NCI-H2196 treated with DMSO at 0.1 percent for 48 hours (cell line): ENCODE data around the gene PHF23.

ENCODE experiments used
- DNase-seq: peaks from one replicate; lab custom pipeline; 2025; ENCODE audit not compliant: unreplicated experiment; lab: John Stamatoyannopoulos, UW

PHF23 gene

DNA sequence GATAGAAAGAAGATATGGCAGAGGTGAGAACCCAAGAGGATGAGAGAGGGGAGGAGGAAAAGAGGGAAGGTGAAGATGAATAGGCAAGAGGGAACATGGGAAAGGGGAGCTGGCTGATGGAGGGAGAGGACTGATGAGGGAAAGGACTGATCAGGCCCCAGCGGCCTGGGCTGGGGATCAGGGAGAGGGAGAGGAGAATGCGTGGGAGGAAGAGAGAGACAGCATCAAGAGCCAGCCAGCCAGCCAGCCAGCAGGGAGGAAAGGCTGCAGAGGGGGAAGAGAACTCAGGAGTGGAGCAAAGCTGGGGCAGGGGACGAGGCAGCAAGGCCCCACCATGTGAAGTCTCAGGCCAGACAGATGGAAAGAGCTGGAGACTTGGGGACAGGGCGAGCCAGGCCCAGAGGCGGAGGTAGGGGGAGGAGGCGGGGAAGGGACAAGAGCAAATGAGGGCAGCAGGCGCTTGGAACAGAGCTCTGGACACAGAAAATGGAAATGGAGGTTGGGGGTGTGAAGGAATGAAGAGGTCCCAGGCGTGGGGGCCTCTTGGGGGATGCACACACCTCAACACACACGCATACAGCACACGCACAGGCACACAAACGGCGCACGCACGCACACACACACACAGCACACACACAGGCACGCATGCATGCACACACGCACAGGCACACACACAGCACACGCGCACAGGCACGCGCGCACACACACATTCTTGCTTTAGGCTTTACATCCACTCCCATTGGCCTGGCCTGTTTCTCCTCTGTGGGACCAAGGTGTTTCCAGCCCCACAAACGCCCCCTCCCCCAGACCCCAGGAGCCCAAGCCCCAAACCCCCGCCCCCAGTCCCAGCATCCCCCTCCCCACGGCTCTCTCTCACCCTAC is 31.9 kb downstream of the PHF23 start:
- no peak for DNase-seq

DNA sequence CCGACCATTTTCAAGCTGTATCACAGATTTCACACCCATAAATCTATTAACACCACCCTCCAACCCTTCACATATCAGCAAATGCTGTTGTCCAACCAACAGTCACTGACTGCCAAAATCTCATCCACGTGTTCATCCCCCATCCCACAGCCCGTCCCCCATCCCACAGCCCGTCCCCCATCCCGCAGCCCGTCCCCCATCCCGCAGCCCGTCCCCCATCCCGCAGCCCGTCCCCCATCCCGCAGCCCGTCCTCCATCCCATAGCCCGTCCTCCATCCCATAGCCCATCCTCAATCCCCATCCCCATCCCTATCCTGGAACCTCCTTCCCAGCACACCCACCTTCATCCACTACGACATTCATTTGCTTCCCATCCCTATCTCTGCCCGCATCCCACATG is 33.7 kb downstream of the PHF23 start:
- no peak for DNase-seq

DNA sequence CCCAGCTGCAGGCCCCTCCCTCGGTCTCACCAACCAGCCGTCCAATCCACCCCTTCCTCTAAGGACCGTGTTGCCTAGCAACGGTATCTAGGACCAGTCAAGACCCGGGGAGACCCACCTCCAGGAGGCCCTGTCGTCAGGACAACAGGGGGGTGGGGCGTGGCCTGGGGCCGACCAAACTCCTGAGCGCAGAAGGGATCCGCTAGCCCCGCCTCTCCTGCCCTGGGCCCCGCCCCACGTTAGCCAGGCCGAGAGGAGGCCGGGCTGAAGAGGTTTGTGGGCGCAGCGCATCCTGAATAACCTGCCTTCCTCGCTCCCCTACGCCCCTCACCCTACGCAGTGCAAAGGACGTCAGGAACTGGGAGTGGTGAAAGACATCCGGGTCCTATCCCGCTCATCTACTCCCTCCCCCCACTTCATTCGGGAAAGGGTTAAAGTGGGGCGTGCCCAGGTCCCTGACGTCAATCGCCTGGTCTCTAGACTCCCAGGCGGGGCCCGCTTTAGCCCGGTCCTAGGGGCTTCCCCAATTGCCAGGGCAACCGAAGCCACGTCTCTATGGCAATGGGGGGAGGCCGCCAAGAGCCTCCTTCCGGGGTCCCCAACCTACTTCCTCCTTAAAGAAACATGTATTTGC is 34.3 kb downstream of the PHF23 start:
- peak; percentile 56 for DNase-seq

DNA sequence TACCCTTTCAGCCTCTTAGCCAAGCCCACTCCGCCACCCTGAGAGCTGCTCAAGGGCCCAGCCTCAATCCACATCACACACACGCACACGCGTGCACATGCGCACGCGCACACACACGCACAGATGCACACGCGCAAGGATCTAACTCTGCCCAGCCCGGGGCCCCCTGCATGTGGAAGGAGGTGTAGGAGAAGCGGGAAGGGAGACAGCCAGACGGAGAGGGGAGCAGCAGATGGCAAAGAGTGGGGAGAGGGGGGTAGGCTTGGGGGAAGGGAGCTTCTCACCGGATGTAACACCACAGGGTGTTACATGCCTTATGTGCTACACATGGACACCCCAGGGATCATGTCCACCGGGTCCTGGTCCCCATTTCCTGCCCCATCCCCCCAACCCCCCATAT is 34.9 kb downstream of the PHF23 start:
- no peak for DNase-seq

DNA sequence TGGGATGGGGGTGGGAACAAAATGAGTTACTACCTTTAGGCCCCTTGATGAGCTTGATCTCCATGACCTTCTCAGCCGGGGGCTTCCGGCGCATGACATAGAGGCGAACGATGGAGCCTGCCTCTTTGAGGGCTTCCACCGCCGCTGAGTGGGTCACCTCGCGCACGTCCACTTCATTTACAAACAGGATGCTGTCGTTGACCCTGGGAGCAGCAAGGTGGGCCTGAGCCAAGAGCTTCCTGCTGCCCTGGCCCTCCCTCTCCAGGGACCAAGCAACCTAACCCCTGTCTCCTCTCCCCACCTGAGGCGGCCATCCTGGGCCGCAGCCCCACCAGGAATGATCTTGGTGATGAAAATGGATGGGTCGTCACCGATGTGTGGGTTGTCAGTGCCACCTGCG is 35.9 kb downstream of the PHF23 start:
- no peak for DNase-seq

DNA sequence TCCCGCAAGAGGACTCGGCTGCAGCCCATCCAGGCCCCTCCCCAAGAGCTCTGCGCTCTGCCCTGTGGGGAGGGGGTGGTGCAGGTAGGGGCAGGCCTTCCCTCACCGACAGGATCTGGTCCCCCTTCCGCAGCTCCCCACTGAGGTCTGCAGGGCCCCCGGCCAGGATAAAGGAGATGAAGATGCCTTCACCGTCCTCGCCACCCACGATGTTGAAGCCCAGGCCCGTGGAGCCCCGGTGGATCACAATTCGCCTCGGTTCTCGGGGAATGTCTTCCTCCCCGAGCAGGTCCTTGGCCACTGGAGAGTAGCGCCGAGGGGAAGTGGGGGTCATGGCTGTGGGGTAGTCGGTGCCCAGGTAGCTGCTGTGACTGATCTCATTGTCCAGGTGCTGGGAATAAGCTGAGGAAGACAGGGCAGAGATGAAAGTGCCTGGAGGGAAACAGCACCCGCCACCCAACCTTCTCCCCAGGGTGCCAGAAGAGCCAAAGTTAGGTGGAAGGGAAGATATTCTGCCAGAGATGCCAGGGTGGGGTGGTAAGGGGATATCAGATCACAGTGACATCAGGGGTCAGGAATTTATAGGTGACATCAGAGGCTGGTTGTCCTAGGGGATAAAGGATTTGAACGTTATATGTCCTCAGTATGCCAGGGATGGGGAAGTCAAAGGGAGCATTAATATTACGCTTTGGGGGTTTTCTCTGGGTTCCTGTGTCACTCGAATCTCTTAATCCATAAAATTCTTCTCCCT is 42.4 kb downstream of the PHF23 start:
- DNase-seq: no peak

DNA sequence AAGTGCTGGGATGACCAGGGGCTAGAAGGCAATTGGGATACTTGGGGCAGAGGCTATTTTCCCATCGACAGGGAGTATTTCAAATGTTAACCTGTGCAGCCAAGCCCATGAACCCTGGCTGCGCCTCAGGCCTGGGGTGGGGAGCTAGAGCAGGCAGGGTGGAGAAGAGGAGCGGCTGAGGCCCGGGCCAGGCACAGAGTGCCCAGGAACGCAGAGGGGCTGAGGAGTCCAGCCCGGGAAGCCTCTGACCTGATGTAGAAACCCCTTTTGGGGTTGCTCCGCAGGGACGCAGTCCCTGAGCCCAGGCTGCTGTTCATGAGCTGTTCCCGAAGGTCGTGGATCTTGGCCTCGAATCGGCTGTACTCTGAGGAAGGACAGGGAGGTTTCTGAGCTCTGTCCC is 43.3 kb downstream of the PHF23 start:
- no peak for DNase-seq

DNA sequence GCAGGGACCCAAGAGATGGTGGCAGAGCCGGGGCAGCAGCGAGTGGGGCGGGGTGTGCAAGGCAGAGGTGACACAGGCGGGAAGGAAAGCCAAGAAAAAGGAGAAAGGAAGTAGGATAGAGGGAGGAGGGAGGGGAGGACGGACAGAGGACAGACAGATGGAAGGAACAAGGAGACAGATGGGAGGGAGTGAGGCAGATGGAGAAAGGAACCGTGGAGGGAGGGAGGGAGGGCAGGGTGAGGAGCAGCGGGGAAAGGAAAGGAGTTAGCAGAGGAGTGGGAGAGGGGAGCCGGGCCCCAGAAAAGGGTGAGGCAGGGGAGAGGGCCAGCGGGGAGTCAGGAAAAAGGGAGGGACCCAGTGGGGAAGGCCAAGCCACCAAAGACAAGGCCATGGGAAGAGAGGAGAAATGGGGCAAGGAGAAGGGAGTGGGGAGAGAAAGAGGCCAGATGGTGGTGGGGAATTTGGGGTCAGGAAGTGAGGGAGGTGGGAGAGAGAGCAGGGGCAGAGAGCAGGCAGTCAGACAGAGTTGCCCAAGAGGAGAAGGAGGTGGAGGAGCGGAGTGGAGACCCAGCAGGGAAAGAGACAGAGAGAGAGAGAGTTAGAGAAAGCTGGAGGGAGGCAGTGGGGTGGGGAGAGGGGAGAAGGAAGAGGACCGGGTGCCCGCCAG is 46.9 kb downstream of the PHF23 start:
- DNase-seq: no peak

DNA sequence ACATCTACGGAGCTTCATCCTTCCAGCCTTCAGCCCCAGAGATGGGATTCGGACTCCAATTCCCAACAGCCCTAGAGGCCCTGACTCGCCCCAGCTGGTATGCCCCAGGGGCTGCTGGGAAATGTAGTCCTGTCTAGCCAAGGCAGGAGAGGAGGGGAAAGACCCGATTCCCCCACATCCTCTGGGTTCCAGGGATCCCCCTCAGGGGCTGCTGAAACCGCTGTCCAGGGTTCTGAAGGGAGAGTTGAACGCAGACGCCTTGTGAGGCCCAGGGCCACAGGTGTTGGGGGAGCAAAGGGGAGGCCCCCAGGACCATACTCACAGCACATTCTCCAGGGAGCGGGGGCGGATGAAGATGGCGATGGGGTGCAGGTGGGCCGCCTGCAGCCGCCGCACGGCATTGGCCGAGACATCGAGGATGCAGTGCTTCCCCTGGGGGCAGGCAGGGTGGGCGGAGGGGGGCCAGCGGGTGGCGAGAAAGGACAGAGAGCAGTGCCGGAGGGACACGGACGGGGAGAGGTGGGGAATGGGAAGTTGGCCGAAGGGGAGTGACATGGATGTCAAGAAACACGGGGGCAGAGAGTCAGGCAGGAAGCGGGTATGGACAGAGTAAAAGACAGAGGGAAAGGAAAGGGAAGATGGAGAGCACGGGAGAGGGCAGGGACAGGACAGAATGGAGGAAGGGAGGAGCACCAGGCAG is 47.5 kb downstream of the PHF23 start:
- DNase-seq: no peak

DNA sequence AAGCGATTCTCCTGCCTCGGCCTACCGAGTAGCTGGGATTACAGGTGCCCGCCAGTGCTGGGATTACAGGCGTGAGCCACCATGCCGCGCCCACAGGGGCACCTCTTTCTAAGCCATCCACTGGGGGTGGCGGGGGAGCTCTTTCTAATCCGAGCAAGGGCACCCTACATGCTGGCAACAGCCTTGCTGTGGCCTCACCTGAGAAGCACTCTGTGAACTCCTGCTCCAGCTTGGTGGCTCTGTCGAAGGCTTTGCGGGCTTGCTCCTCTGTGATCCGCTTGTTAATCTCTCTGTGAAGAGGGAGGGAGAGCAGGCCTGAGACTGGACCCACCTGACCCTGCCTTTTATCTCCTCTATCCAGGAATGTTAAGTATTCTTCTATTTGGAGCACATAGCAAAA is 48.2 kb downstream of the PHF23 start:
- no peak for DNase-seq

DNA sequence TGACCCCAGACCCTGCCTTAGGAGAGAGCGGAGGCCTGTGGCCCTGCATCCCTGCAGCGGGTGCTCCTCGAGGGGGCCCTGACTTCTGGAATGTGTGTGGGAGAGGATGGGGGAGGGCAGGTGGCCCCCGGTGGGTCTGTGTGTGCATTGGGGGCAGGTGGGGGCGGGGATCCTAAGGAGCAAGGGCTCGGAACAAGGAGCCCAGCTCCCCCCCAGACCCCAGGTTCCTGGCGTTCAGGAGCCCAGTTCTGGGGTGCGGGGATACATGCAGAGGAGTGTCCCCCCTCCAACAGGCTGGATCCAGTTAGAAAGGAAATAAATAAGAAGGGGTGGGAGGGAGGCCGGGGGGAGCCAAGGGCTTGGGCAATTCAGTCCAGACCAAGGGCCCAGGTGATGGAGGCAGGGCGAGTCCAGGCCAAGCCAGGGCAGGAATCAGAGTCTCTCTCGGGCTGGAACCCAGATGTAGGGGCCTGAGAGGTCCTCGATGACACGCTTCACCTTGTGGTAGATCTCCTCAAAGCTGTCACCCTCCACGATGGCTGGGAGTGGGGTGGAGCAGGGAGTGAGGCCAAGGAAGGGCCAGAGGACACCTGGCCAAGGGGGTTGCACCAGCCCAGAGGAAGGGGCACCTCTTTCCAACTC is 48.9 kb downstream of the PHF23 start:
- DNase-seq: no peak

DNA sequence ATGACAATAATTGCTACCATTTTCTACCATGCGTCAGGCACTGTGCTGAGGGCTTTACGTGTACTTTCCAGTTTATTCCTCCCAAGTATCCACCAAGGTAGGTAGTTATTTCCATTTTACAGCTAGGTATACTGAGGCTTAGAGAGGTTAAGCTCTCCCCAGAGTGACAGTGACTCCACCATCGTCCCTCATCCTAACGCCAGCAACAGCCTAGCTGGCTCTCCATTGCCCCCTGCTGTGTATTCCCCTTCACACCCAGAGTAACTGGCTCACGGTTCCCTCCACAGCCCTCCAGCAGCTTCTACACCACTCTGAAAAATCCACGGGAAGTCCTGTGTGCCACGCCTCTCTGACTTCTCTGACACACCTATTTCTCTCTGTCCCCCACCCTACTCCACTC is 53.0 kb downstream of the PHF23 start:
- DNase-seq: no peak
